Heart right ventricle (tissue), 16 donors: ENCODE data around the gene ENTREP3. TPM values are rescaled to one million over a fixed set of nuclear protein-coding genes. Genes with fewer than 3 reads are reported as not detected.
"Not testable (repeated sequence)": the region's sequence is repeated elsewhere in the genome, so short reads cannot be mapped to it uniquely, and the experiment has no call there.

Experiments
- ATAC-seq, 8 donors: fragments of 200-7000 bp; cut with Tn5 transposase; one replicate each; pipeline ENCODE4 v1.9.1; 2020; ENCODE audit warnings: mild to moderate bottlenecking in 8 of 8, moderate library complexity in 8 of 8, moderate number of reproducible peaks in 1 of 8
- DNase-seq, 2 donors: peaks; one replicate each; pipeline ENCODE4 v3.0.0-alpha.2; 2020
- H3K27ac ChIP-seq, 10 donors: fragments of 200-600 bp; sonication (generic) in 2 of 10; one replicate each; pipeline versions ENCODE4 v1.5.0 to v1.8.0; 2020 to 2022; ENCODE audit warnings: mild to moderate bottlenecking in 3 of 10
- H3K27me3 ChIP-seq, 7 donors: fragments of 200-600 bp; one replicate each; pipeline ENCODE4 v1.8.0; 2021 to 2022; ENCODE audit warnings: mild to moderate bottlenecking in 2 of 7
- H3K36me3 ChIP-seq, 9 donors: fragments of 200-600 bp; sonication (generic) in 1 of 9; one replicate each; pipeline versions ENCODE4 v1.5.0 to v1.8.0; 2020 to 2022; ENCODE audit warnings: mild to moderate bottlenecking in 2 of 9
- H3K4me1 ChIP-seq, 9 donors: fragments of 200-600 bp; sonication (generic) in 1 of 9; one replicate each; pipeline versions ENCODE4 v1.5.0 to v1.8.0; 2020 to 2022; ENCODE audit warnings: mild to moderate bottlenecking in 4 of 9
- H3K4me3 ChIP-seq, 10 donors: fragments of 200-600 bp; sonication (generic) in 2 of 10; one replicate each; pipeline versions ENCODE4 v1.5.0 to v1.8.0; 2020 to 2022; ENCODE audit warnings: mild to moderate bottlenecking in 7 of 10, moderate library complexity in 2 of 10
- H3K9me3 ChIP-seq, 11 donors: fragments of 200-600 bp in 10 of 11; sonication (generic) in 2 of 11; one replicate each; pipeline versions ENCODE4 v1.5.0 to v1.8.0; 2013 to 2022; ENCODE audit warnings: mild to moderate bottlenecking in 2 of 11, control low read depth in 1 of 11, moderate library complexity in 1 of 11
- WGBS, 2 donors: extraction: QIAGEN DNeasy Blood & Tissue Kit; methylation state at CpG; one replicate each; pipeline ENCODE4 v1.1.7; 2013; ENCODE audit warnings: inconsistent platforms in 1 of 2; 5-methylcytosine and 5-hydroxymethylcytosine counted together
- intact Hi-C, 10 donors: fragments of 100-400 bp; cut with DNase I; formaldehyde crosslinking; loops; one replicate each; pipeline versions ENCODE4 v1.11.1 to v1.14.2; 2022
- polyA plus RNA-seq, 2 donors: library from polyadenylated mRNA; stranded (reverse); fragments of 200-250 nt; gene quantifications; one replicate each; pipeline ENCODE4 v1.2.3, GENCODE V29; 2013
- total RNA-seq, 10 donors: library from RNA; stranded (reverse); fragmentation: NEBNext Ultra II Directional in 3 of 10; extraction: Animal tissue kit (Norgen Biotek cat#: 25700) in 3 of 10; gene quantifications; one replicate each; pipeline versions ENCODE4 v1.2.1 to v1.2.4, GENCODE V29; 2021 to 2023
- TF ChIP-seq, protein P1 (sequence below), 9 donors: fragments of 200-600 bp; sonication (generic) in 2 of 9; IDR thresholded peaks; one replicate each; pipeline versions ENCODE4 v1.5.0 to v1.8.0; 2021 to 2022; ENCODE audit warnings: antibody characterized with exemption in 9 of 9, mild to moderate bottlenecking in 5 of 9, moderate library complexity in 1 of 9
- donor health status: Arrhythmogenic right ventricular cardiomyopathy.
- donor health status: ischemic (EF 13 %, LVEDD 7.1; RV severe dilation, severe dysfunction).
- donor health status: healthy with polysubstance abuse.
- donor health status: DM: no; HTN: yes; CAD: no.
- donor health status: DM: no; HTN: no; CAD: no.
- donor health status: ischemic (EF 25% LVEDD 6.9; RV normal size, moderate dysfunction).
- donor health status: ischemic (EF 25% LVEDD 5.7; RV mildly dilated, moderate dysfunction).
- donor health status: healthy.
- donor health status: DM: yes; HTN: yes; CAD: no.
- donor health status: Ischemic cardiomyopathy.
- donor health status: ischemic (EF 35%, LVEDD 5.7; RV mildly dilated, moderate dysfunction).
- donor health status: nonischemic (EF 11% LVEDD 7.7; RV severe dilation, severe dysfunction).
- donor health status: DM: yes; HTN: yes; CAD: no.
- donor health status: PGD.
- donor health status: ischemic (EF 29% LVEDD 5.4; RV normal size, mild dysfunction).
- donor health status: nonischemic (EF 23%, LVEDD 6.1; RV moderate dilation, normal function).

ENTREP3 gene
- total and polyA plus RNA-seq, 12 donors = 7.1 to 21.0 (median 11.3) TPM

DNA sequence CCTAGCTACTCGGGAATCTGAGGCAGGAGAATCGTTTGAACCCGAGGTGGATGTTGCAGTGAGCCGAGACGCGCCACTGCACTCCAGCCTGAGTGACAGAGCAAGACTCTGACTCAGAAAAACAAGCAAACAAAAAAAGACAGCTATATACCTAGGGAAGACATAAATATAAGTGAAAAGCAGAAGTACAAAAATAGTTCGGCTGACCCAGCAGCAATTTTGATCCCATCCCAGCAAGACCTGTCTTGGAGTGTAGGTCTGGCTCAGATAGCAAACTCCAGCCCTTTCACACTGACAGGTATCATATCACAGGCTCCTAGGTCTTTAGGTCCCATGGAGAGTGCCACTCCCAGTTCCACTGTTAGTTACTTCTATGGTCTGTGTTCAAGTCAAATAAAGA, 32.2 kb downstream of the ENTREP3 start:
- intact Hi-C loops = loop anchor here in 2 of 10 donors (5.0 to 10.0 kb wide), 2 partner anchors 46 to 48 kb away; partner anchors contain the start of genes KRTCAP2 (in 1 of the 2) and TRIM46 (in 1 of the 2)
- 81 to 86% methylated on average over 7 of the region's 7 CpGs for WGBS, 2 donors
- TF ChIP-seq, protein P1, sequence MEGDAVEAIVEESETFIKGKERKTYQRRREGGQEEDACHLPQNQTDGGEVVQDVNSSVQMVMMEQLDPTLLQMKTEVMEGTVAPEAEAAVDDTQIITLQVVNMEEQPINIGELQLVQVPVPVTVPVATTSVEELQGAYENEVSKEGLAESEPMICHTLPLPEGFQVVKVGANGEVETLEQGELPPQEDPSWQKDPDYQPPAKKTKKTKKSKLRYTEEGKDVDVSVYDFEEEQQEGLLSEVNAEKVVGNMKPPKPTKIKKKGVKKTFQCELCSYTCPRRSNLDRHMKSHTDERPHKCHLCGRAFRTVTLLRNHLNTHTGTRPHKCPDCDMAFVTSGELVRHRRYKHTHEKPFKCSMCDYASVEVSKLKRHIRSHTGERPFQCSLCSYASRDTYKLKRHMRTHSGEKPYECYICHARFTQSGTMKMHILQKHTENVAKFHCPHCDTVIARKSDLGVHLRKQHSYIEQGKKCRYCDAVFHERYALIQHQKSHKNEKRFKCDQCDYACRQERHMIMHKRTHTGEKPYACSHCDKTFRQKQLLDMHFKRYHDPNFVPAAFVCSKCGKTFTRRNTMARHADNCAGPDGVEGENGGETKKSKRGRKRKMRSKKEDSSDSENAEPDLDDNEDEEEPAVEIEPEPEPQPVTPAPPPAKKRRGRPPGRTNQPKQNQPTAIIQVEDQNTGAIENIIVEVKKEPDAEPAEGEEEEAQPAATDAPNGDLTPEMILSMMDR (IDR thresholded peaks at IDR 0.05) = no peak

DNA sequence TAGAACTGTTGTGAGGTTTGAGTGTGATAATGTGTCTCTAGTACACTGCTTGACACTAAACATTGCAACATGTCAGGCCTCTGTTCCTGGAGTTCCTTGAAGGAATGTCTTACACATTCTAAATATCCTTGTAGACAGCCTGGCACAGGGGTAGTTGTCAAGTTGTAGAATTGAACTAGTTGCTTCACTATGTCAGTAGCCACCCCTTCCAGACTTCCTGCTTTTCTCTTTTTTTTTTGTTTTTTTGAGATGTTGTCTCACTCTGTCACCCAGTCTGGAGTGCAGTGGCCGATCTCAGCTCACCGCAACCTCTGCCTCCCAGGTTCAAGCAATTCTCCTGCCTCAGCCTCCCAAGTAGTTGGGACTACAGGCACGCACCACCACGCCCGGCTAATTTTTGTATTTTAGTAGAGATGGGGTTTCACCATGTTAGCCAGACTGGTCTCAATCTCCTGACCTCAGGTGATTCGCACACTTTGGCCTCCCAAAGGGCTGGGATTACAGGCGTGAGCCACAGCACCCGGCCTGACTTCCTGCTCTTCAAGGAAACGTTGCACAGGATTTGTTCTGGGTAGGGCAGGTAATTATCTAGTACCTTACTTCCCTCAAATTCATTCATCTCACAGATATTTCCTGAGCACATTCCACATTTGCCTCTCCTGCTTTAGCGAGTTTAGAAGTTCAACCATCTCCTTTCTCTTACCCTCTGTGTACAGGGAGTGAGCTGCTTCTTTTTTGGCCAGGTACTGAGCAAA, 34.9 kb downstream of the ENTREP3 start:
- WGBS, 2 donors = 87 to 94% methylated on average over 10 of the region's 10 CpGs
- intact Hi-C loops = loop anchor here in 2 of 10 donors (5.0 to 10.0 kb wide), 2 partner anchors 43 to 46 kb away; partner anchors contain the start of genes KRTCAP2 (in 1 of the 2) and TRIM46 (in 1 of the 2)

More for the DNA sequence above, 32.2 kb downstream of the ENTREP3 start:
- Histone ChIP-seq H3K4me3 (no peak overlapping the region), H3K9me3 (no peaks in the 10 kb centered on the region), H3K27me3 (no peaks in the 10 kb centered on the region), H3K4me1 (peaks cover 2 to 83% (median 18%) of the 10 kb centered on the region in 9 donors), H3K27ac (peak overlapping the region in 1 of 10 donors; percentile 5), H3K36me3 (no peaks in the 10 kb centered on the region)
- no peak for DNase-seq
- ATAC-seq = no peak

DNA sequence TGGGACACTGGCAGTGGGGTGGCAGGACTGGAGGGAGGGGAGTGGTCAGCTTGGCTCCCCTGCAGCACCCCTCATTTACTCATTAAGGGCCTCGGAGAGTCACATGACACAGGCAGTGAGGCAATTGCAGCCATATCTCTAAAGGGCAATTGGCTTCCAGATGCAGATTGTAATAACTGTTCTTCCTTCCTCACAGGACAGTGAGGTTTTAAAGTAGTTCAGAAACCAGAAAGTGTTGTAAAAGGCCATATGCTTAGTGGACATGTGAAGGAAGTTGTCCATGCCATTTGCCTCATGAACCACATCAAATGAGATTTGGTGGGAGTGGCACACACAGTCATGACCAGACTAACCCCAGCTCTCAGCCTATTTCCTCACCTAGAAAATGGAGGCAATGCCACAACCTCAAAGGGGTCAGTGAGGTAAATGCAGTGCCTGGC, 35.7 kb downstream of the ENTREP3 start:
- WGBS, 2 donors = 9 to 38% methylated on average over 1 of the region's 1 CpG
- Histone ChIP-seq H3K9me3 (no peaks in the 10 kb centered on the region), H3K4me1 (peaks cover 0 to 60% (median 3%) of the 10 kb centered on the region in 9 donors), H3K27ac (peak overlapping the region in 1 of 10 donors; percentile 48), H3K27me3 (no peaks in the 10 kb centered on the region), H3K36me3 (peaks cover 0 to 11% (median 0%) of the 10 kb centered on the region in 9 donors), H3K4me3 (peak overlapping the region in 1 of 10 donors; percentile 30)
- TF ChIP-seq, protein P1 (IDR thresholded peaks at IDR 0.05) = no peak
- intact Hi-C loops = loop anchor here in 2 of 10 donors (5.0 to 10.0 kb wide), 2 partner anchors 42 to 45 kb away; partner anchors contain the start of genes KRTCAP2 (in 1 of the 2) and TRIM46 (in 1 of the 2)
- DNase-seq = no peak
- peak in 4 of 8 donors; percentile 17 to 34 (median 27) for ATAC-seq

More for the DNA sequence above, 34.9 kb downstream of the ENTREP3 start:
- not testable (repeated sequence) for H3K36me3 ChIP-seq, ATAC-seq, H3K27me3 ChIP-seq, DNase-seq, H3K4me3 ChIP-seq, H3K9me3 ChIP-seq
- H3K4me1 ChIP-seq = peaks cover 0 to 62% (median 3%) of the 10 kb centered on the region in 9 donors
- H3K27ac ChIP-seq = peak overlapping the region in 1 of 10 donors; percentile 48

DNA sequence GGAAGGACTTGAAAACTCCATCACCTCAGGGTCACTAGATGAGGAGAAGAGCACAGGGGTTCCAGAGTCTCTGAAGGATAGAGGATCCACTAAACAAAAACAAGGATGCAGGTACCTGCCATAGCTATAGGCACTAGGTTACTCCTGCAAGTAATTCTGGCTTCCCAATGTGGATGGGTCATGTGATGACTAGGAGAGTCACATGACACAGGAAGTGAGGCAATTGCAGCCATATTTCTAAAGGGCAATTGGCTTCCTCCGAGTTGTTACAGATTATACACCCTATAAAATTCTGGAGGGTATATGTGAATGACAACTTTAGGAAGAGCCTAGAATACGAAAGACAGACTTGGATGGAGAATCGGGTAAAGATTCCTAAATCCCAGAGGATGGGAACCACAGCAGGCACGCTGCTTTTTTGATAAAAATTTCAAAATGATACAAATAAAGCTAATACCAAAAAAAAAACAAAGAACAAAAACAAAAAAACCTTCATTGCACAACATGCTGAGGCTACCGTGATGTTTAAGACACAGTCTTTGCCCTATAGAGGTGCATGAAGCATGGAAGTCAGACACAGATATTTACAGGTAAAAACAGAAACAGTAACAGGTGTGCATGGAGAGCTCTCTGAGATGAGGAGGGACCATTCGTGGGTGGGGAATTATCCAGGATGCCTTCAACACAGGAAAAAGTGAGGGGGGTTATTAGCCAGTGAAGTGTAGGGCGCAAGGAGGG, 36.3 kb downstream of the ENTREP3 start:
- H3K4me1 ChIP-seq = peaks cover 0 to 55% (median 3%) of the 10 kb centered on the region in 9 donors
- DNase-seq = peak in 1 of 2 donors; percentile 65
- peak overlapping the region in 3 of 10 donors; percentile 21 to 36 (median 30) for H3K4me3 ChIP-seq
- H3K9me3 ChIP-seq = no peaks in the 10 kb centered on the region
- no peaks in the 10 kb centered on the region for H3K27me3 ChIP-seq
- intact Hi-C loops = no loop called here
- 42 to 48% methylated on average over 7 of the region's 7 CpGs for WGBS, 2 donors
- peaks cover 0 to 11% (median 0%) of the 10 kb centered on the region in 9 donors for H3K36me3 ChIP-seq
- TF ChIP-seq, protein P1 (IDR thresholded peaks at IDR 0.05) = no peak
- peak in 7 of 8 donors; percentile 25 to 71 (median 66) for ATAC-seq
- H3K27ac ChIP-seq = peak overlapping the region in 1 of 10 donors; percentile 48

DNA sequence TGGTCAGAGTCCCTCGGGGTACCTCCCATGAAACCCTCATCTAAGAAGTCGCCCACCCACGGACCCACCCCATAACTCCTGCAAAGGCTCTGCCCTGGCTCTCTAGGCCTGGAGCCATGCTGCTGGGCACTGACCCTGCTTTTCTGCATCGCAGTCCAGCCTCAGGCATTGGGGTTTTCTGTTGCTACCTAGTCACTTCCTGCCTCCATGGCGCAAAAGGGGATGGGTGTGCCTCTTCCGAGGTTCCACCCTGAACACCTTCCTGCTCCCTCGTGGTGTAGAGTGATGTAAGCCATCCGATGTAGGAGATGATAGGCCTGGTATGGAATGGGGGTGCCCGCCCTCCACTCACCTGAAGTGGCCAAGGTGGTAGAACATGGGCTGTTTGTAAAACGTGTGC, 40.6 kb downstream of the ENTREP3 start:
- H3K4me3 ChIP-seq, H3K27me3 ChIP-seq, intact Hi-C loops, H3K9me3 ChIP-seq, ATAC-seq, DNase-seq: not testable (repeated sequence)
- Histone ChIP-seq H3K4me1 (peaks cover 0 to 33% (median 9%) of the 10 kb centered on the region in 9 donors), H3K36me3 (peaks cover 0 to 30% (median 0%) of the 10 kb centered on the region in 9 donors), H3K27ac (peak overlapping the region in 1 of 10 donors; percentile 60)
- WGBS, 2 donors = 69 to 87% methylated on average over 8 to 9 of the region's 10 CpGs

DNA sequence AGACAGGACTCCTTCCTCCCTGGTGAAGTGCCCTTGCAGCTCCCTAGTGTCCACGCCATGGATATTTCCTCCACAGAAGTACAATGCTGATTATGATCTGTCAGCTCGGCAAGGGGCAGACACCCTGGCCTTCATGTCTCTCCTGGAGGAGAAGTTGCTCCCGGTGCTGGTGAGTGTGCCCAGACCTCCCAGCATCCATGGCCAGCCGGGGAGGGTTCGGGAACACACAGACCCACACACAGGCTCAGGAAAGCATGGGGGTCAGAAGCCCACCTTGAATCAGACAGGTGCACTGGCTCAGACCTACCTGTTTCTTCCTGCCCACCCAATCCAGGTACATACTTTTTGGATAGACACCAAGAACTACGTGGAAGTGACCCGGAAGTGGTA, 43.2 kb downstream of the ENTREP3 start:
- intact Hi-C loops = not testable (repeated sequence)

DNA sequence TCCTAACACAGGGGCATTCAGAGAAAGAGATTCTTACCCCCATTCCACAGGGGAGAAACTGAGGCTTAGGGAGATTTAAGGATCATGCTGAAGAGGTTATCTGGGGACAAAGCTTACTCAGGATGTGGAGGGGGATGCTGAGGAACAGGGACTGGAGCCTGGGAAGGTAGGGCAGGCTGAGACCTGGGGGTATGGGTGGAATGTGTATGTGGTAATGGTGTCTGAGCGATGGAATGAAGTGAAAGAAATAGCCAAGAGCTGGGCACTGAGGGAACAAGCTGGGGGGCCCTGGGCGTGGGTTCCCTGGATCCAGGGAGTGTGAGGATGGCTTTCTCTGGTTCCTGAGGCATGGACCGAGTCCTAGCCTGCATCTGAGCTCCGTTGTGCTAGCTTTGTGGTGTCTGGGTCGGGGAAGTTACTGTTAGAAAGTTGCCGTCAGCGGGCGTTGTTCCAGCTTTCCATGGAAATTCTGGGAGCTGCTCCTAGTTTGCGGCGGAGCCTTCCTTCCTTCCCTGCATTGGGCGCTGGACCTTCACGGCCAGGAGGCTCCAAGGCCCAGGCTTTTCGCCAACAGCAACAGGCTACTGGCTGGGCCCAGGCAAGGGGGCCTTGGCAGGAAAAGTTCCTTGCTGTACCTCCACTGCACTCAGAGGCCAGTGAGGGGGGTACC, 43.8 kb downstream of the ENTREP3 start:
- Histone ChIP-seq H3K4me3 (peak overlapping the region in 1 of 10 donors; percentile 24), H3K36me3 (peaks cover 0 to 30% (median 0%) of the 10 kb centered on the region in 9 donors), H3K27ac (peak overlapping the region in 6 of 10 donors; percentile 30 to 100 (median 85)), H3K4me1 (peaks cover 9 to 48% (median 29%) of the 10 kb centered on the region in 9 donors)
- WGBS, 2 donors = 57 to 66% methylated on average over 12 to 13 of the region's 13 CpGs
- intact Hi-C loops, H3K9me3 ChIP-seq, H3K27me3 ChIP-seq, ATAC-seq: not testable (repeated sequence)
- DNase-seq = peak in 1 of 2 donors; percentile 74

More for the DNA sequence above, 43.2 kb downstream of the ENTREP3 start:
- WGBS, 2 donors = 72 to 73% methylated on average over 7 of the region's 7 CpGs
- H3K27me3 ChIP-seq, ATAC-seq, H3K4me3 ChIP-seq, H3K9me3 ChIP-seq, DNase-seq: not testable (repeated sequence)
- H3K4me1 ChIP-seq = peaks cover 9 to 43% (median 24%) of the 10 kb centered on the region in 9 donors
- peak overlapping the region in 4 of 10 donors; percentile 19 to 100 (median 68) for H3K27ac ChIP-seq
- H3K36me3 ChIP-seq = peaks cover 0 to 30% (median 0%) of the 10 kb centered on the region in 9 donors
